GM19324 (cell line): ENCODE results near the gene CHSY3.
A peak's percentile ranks its signal among the peaks of the same experiment; 100 is the strongest.
"Not testable (repeated sequence)": the region's sequence is repeated elsewhere in the genome, so short reads cannot be mapped to it uniquely, and the experiment has no call there.

Experiments
- ATAC-seq: cut with Tn5 transposase; IDR thresholded peaks from one replicate; pipeline ENCODE4 v1.9.1; 2021; ENCODE audit warnings: mild to moderate bottlenecking, moderate library complexity; ENCODE audit not compliant: unreplicated experiment, low FRiP score

Gene CHSY3

DNA sequence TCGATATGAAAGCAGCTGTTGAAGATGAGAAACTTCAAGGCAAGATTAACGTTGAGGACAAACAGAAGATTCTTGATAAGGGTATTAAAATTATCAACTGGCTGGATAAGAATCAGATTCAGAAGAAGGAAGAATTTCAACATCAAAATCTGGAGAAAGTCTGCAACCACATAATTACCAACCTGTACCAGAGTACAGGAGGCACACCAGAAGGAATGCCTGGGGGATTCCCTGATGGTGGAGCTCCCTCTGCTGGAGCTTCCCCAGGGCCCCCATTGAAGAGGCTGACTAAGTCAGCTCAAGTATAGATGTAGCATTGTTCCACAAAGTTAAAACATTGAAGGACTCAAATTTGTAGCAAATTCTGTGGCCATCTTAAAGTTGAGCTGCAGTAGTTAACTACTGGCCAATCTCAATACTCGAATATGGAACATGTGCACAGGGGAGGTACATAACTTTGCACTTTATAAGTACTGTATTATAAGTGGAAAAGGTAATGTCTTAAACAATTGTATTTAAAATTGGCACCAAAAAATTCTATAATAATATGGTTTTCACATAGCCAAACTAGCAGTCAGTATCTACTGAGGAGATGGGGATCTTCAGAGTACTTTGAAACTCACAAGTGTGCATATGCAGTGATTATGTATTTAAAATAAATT is 237.5 kb downstream of the CHSY3 start:
- ATAC-seq = no peak

DNA sequence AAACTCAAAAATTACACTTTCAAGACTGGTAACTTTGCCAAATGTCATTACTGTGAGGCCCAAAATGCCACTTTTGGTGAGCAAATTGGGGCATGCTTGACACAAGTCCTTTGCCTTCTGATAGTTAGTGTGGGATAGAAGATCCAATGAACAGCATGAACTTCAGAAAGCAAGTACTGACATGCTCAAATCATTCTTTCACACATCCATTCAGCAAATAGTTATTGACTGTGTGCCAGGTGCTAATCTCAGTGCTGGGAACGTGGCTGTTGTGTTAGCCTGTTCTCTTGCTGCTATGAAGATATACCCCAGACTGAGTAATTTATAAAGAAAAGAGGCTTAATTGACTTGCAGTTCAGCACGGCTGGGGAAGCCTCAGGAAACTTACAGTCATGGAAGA is 247.0 kb downstream of the CHSY3 start:
- ATAC-seq = no peak

DNA sequence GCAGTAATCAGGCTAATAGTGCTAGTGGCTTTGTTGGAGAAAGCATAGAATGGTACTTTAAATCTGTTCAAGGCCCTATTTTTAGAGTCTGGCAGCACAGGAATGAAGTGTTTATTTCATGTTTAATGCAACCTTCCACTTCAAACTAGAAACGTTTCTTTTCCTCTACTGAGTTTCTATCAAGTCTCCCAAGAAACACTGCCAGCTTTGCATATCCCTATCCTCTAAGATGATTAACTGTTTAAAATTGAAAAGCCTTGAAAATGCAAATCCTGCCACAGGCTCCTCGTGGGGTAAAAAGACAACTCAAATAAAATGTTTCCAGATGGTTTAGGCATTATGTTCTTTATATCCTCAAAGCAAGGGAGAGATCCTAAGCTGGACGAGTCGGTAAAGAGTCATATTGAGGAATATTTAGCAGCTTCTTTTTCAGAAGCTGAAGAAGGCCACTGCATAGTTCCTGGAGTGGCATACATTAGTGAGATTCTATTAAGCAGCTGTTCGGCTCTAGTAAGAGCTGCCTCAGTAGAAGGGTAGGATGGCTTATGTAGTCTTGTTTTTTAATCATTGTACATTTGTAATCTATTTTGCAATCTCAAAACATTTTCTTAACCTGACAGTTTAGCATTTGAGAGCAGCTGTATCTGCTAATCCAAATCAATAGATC is 251.2 kb downstream of the CHSY3 start:
- no peak for ATAC-seq

DNA sequence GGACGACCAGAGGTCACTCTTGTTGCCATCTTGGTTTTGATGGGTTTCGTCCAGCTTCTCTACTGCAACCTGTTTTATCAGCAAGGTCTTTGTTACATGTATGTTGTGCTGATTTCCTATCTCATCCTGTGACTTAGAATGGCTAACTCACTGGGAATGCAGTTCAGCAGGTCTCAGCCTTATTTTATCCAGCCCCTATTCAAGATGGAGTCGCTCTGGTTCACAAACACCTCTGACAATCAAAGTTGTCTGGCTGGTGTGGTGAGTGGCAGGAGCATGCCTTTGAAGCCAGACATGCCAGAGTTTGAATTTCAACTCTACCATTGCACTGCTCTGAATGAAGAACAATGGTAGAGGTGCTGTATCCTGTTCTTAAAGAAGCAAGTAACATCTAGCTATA is 253.8 kb downstream of the CHSY3 start:
- no peak for ATAC-seq

DNA sequence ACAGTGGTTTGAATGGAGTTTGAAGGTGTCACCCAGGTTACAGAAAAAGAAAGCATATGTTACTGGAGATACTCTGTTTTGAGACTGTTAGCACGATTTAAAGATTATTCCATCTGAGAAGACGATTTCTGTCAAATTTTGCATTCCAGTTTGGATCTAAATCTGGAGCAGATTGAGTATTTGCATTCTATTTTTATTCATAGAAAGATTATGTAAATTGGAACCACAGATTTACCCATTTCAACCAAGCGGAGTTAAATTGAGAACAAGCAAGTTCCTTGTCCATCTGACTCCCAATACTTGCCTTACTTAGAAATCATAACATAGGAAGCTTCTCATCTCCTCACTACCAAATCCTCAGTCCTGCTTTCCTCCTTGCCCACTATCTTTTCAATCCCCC is 255.7 kb downstream of the CHSY3 start:
- ATAC-seq = no peak

DNA sequence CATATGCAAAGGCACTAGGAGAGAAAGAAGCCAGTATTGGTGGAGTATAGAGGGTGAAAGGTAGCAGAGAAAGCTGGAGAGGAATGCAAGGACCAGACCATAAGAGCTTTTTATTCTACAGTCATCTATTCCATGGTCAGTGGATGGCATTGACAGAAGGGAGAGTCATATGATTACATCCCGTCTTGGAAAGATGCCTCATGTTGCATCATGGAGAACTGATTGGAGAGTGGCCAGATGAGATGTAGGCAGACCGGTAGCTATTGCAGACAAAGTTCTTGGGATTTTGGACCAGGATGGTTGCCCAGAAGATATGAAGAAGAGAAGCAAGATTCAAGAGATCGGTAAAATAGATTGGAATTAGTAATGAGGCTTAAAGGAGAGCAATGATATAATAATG is 260.7 kb downstream of the CHSY3 start:
- no peak for ATAC-seq

DNA sequence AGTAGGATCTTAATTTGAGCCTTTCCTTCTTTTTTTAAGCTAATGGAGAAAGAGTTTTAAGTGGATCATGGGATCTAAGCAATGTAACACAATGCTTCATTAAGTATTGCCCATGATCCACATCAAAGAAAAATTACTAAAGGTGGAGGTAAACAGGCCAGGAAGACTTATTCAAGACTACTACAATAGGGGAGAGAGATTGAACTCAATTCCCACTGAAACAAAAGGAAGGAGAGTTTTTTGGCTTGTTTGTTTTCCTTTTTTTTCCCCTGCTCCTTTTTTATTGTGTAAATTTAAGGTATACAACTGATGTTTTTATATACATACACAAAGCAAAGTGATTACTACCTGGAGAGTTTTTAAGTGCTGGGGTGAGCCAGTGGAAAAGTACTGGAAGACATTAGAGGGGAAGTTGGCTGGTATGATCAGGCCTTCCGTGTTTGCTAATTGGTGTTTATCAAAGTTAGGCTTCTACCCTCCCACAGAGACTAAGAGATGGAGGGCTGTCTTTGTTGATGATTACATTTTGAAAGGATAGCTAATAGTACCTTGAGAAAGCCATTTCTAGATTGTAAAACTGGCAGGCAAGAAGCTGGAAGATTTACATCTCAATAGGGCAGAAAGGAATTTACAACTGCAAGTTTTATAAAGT is 262.7 kb downstream of the CHSY3 start:
- no peak for ATAC-seq

GRCh38 chr5:130168211-130168610 is 263.9 kb downstream of the CHSY3 start:
- ATAC-seq = no peak

DNA sequence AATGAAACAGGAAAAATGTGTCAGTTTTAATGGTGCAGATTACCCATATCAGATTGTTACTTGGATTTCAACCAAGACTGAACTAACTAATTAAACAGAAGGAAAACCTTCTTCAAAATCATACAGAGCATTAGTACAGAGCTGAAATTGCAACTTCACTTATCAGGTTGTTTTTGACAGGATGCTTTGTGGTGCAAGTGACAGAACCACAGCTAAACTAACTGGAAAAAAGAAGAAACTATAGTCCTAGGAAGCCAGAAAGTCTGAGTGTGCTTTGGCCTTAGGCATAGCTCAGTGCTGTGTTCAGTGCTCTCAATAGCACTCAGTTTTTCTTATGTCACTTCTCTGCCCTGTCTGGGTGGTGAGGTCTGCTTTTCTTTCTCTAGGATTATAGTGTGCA is 267.4 kb downstream of the CHSY3 start:
- ATAC-seq = no peak

GRCh38 chr5:130183115-130183514 is 278.9 kb downstream of the CHSY3 start:
- ATAC-seq = no peak

- no peak for ATAC-seq
These were observed 285.7 kb downstream of the CHSY3 start for GRCh38 chr5:130189961-130190360.

DNA sequence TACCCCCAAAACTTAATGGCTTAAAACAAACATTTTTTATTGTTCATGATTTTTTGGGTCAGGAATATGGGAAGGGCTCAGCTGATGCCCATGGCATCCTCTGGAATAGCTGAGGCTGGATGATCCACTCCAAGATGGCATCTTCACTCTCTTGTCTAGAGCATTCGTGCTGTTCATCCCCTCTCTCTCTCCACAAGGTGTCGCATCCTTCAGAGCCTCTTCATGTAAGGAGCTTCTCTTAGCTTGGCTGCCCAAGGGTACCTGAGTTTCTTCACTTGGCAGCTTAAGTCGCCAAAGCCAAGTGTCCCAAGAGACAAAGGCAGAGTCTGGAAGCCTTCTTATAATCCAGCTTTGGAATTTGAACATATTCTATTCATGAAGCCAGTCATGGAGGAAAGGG is 294.7 kb downstream of the CHSY3 start:
- peak; percentile 88 for ATAC-seq

- ATAC-seq = no peak
These were observed 302.4 kb downstream of the CHSY3 start for GRCh38 chr5:130206686-130207085.

GRCh38 chr5:130213607-130214006 is 309.3 kb downstream of the CHSY3 start:
- ATAC-seq = no peak

DNA sequence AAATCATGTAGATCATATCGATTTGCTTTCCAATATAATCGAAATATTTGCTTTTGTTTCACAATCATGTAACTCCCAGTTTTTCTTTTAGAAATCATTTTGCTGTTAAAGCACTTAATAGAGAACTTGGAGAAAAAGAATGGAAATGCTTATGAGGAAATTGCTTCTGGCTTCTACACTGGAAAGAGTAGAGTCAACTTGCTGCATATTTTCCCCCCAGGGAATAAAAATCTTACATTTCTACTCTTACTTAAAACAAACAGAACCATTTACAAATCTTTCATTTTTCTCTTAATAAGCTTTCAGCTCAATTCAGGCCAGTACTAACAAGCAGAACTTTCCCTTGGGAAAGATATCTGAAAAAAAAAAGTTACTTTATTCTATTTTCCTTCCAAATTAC is 312.0 kb downstream of the CHSY3 start:
- no peak for ATAC-seq

GRCh38 chr5:130222573-130222972 is 318.3 kb downstream of the CHSY3 start:
- ATAC-seq = no peak

GRCh38 chr5:130226556-130226955 is 322.3 kb downstream of the CHSY3 start:
- ATAC-seq = not testable (repeated sequence)

GRCh38 chr5:130227699-130228098 is 323.4 kb downstream of the CHSY3 start:
- no peak for ATAC-seq

- no peak for ATAC-seq
These were observed 327.5 kb downstream of the CHSY3 start for GRCh38 chr5:130231786-130232185.

DNA sequence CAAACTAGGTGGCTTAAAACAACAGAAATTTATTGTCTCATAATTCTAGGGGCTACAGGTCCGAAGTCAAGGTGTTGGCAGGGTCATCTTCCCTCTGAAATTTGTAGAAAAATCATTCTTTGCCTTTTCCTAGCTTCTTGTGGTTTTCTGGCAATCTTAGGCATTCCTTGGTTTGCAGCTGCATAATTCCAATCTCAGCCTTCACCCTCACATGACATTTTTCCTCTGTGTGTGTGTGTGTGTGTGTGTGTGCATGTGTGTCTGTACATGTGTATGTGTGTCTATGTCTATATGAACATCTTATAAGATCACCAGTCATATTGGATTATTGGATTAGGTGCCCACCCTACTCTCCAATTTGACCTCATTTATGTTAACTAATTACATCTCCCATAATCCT is 330.6 kb downstream of the CHSY3 start:
- ATAC-seq = no peak
